Suprapubic skin (tissue), 4 donors: ENCODE data around the gene NUP85. TPM values are rescaled to one million over a fixed set of nuclear protein-coding genes. Genes with fewer than 3 reads are reported as not detected.
"Not testable (repeated sequence)": the region's sequence is repeated elsewhere in the genome, so short reads cannot be mapped to it uniquely, and the experiment has no call there.

Experiments used
- DNase-seq, 2 donors: peaks; one replicate each; pipeline ENCODE4 v3.0.0-alpha.2; 2019; ENCODE audit warnings: low spot score in 2 of 2
- H3K27ac ChIP-seq: fragments of 200-600 bp; sonication (generic); one replicate; pipeline ENCODE4 v1.5.1; 2019
- H3K27me3 ChIP-seq: fragments of 200-600 bp; sonication (generic); one replicate; pipeline ENCODE4 v1.5.1; 2019
- H3K36me3 ChIP-seq: fragments of 200-600 bp; sonication (generic); one replicate; pipeline ENCODE4 v1.5.1; 2019
- H3K4me1 ChIP-seq: fragments of 200-600 bp; sonication (generic); one replicate; pipeline ENCODE4 v1.5.1; 2019
- H3K4me3 ChIP-seq: fragments of 200-600 bp; sonication (generic); one replicate; pipeline ENCODE4 v1.5.1; 2019; ENCODE audit warnings: mild to moderate bottlenecking
- H3K9me3 ChIP-seq: fragments of 200-600 bp; sonication (generic); one replicate; pipeline ENCODE4 v1.5.1; 2019
- EP300 ChIP-seq: sonication (generic); formaldehyde crosslinking; IDR thresholded peaks from one replicate; pipeline ENCODE4 v1.6.1; 2017; ENCODE audit warnings: antibody characterized with exemption
- POLR2A ChIP-seq, 2 donors: fragments of 450-650 bp; IDR thresholded peaks; one replicate each; pipeline ENCODE4 v1.6.1; 2017; ENCODE audit warnings: antibody characterized with exemption in 2 of 2, mild to moderate bottlenecking in 2 of 2, moderate library complexity in 2 of 2
- POLR2AphosphoS5 ChIP-seq, 3 donors: sonication (generic); formaldehyde crosslinking; IDR thresholded peaks; one replicate each; pipeline ENCODE4 v1.6.1; 2017; ENCODE audit warnings: antibody characterized with exemption in 3 of 3
- WGBS: methylation state at CpG from one replicate; pipeline ENCODE4 v1.1.5; 2018; 5-methylcytosine and 5-hydroxymethylcytosine counted together
- total RNA-seq, 4 donors: library from RNA; depleted of rRNA; stranded (reverse); fragments of >200 nt; gene quantifications; one replicate each; pipeline ENCODE4 v1.1.0, GENCODE V29; 2016
- TF ChIP-seq, protein P1 (sequence below), 2 donors: fragments of 200-600 bp in 1 of 2; fragments of 450-650 bp in 1 of 2; sonication (generic) in 1 of 2; IDR thresholded peaks; one replicate each; pipeline ENCODE4 v1.5.1; 2016 to 2019; ENCODE audit warnings: antibody characterized with exemption in 2 of 2, mild to moderate bottlenecking in 1 of 2, moderate library complexity in 1 of 2

NUP85 gene, protein sequence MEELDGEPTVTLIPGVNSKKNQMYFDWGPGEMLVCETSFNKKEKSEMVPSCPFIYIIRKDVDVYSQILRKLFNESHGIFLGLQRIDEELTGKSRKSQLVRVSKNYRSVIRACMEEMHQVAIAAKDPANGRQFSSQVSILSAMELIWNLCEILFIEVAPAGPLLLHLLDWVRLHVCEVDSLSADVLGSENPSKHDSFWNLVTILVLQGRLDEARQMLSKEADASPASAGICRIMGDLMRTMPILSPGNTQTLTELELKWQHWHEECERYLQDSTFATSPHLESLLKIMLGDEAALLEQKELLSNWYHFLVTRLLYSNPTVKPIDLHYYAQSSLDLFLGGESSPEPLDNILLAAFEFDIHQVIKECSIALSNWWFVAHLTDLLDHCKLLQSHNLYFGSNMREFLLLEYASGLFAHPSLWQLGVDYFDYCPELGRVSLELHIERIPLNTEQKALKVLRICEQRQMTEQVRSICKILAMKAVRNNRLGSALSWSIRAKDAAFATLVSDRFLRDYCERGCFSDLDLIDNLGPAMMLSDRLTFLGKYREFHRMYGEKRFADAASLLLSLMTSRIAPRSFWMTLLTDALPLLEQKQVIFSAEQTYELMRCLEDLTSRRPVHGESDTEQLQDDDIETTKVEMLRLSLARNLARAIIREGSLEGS
- total RNA-seq, result 10 to 100 TPM; 27.3 to 71.7 (median 33.0) TPM

DNA sequence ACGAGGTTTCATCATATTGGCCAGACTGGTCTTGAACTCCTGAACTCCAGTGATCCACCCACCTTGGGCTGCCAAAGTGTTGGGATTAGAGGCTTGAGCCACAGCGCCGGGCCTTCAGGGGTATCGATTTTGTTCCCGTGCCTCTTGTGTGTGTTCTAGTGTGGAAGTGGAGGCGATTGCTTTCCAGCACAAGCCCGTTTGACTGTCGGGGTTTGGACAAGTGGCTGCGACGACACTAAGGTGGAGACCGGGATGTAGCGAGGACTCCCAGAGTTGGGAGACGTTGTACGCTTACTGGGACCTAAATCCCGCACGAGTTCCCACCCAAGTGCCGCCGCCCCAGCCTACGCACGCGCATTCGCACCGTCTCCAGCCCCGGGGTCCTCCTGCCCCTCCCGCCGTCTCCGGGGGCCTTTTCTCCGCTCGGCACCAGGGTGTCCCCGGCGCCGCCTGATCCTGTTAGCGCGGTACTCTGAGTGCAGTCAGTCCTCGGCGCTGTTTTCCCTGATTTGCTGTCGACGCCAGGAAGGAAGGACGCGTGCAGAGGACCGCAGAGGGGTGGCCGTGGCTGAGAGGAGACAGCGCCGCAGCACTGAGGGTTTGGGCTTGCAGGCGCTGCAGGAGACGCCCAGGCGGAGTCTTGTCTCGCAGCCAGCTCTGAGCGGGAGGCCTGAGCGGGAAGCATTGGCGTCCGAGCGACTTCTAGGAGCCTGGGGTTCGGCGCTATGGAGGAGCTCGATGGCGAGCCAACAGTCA is at the start of gene NUP85:
TSS of gene NUP85 (plus strand) at position 643 of the 756 bp plus-strand sequence. CDS start at position 726, 83 bp downstream.
- peaks cover 31% of the 10 kb centered on the region for H3K4me1 ChIP-seq
- peaks cover 10% of the 10 kb centered on the region for H3K36me3 ChIP-seq
- H3K27ac ChIP-seq, result peak within 1 kb of the TSS; percentile 96
- H3K4me3 ChIP-seq, result peak within 1 kb of the TSS; percentile 92
- H3K27me3 ChIP-seq, result no peaks in the 10 kb centered on the region
- H3K9me3 ChIP-seq, result no peaks in the 10 kb centered on the region
- peak; percentile 95 to 98 for DNase-seq
- WGBS, result 0% methylated on average over 28 of the region's 57 CpGs
- TF ChIP-seq, protein P1, sequence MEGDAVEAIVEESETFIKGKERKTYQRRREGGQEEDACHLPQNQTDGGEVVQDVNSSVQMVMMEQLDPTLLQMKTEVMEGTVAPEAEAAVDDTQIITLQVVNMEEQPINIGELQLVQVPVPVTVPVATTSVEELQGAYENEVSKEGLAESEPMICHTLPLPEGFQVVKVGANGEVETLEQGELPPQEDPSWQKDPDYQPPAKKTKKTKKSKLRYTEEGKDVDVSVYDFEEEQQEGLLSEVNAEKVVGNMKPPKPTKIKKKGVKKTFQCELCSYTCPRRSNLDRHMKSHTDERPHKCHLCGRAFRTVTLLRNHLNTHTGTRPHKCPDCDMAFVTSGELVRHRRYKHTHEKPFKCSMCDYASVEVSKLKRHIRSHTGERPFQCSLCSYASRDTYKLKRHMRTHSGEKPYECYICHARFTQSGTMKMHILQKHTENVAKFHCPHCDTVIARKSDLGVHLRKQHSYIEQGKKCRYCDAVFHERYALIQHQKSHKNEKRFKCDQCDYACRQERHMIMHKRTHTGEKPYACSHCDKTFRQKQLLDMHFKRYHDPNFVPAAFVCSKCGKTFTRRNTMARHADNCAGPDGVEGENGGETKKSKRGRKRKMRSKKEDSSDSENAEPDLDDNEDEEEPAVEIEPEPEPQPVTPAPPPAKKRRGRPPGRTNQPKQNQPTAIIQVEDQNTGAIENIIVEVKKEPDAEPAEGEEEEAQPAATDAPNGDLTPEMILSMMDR (IDR thresholded peaks at IDR 0.05), result no peak
- TF ChIP-seq EP300, result no peak
- peak in 2 of 3 donors; percentile 71 to 76 for TF ChIP-seq POLR2AphosphoS5 (IDR thresholded peaks at IDR 0.05)
- peak; percentile 55 to 62 for TF ChIP-seq POLR2A (IDR thresholded peaks at IDR 0.05)

DNA sequence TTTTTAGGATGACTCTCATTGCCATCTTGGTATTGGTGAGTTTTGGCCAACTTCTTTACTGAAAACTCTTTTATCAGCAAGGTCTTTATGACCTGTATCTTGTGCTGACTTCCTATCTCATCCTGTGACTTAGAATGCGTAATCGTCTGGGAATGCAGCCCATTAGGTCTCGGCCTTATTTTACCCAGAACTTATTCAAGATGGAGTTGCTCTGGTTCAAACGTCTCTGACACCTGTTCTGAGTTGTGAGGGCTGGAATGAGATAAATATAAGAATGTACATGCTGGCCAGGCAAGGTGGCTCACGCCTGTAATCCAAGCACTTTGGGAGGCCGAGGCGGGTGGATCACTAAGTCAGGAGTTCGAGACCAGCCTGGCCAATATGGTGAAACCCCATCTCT is 47.0 kb upstream of the NUP85 start:
- peaks cover 13% of the 10 kb centered on the region for H3K4me1 ChIP-seq
- DNase-seq, result peak in 1 of 2 donors; percentile 7
- not testable (repeated sequence) for H3K27me3 ChIP-seq, H3K4me3 ChIP-seq, H3K36me3 ChIP-seq, H3K27ac ChIP-seq, H3K9me3 ChIP-seq
- WGBS, result 93% methylated on average over 8 of the region's 8 CpGs

DNA sequence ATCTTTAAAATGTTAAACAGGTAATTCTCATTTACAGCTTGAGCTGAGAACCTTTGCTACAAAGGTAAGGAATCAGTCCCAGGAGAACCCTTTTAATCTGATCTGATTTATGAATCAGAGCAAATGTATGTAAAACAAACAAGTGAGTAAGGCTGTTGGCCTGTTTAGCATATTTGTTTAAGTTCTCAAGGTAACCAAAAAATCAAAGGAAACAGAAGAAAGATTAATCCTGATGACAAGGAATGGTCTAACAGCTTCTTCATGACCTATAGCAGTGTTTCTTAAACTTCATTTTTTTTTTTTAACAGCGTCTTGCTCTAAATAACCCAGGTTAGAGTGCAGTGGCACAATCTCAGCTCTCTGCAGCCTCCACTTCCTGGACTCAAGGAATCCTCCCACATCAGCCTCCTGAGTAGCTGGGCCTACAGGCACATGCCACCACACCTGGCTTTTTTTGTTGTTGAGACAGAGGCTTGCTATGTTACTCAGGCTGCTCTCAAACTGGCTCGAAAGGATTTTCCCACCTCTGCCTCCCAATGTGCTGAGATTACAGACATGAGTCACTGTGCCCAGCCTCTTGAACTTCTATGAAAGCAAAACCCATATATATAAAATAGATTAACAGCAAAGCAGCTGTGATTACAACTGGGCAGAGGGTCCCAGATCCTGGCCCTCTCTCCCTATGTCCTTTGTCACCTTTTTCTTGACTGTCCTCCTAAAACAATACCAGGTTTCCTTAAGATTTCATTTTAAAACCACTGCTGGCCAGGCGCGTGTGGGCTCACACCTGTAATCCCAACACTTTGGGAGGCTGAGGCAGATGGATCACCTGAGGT is 46.1 kb upstream of the NUP85 start:
- H3K27me3 ChIP-seq, result no peaks in the 10 kb centered on the region
- peaks cover 7% of the 10 kb centered on the region for H3K36me3 ChIP-seq
- TF ChIP-seq, protein P1 (IDR thresholded peaks at IDR 0.05), result no peak
- no peak for TF ChIP-seq POLR2AphosphoS5 (IDR thresholded peaks at IDR 0.05)
- TF ChIP-seq EP300, result no peak
- no peak for TF ChIP-seq POLR2A (IDR thresholded peaks at IDR 0.05)
- H3K4me3 ChIP-seq, result no peak overlapping the region
- H3K9me3 ChIP-seq, result no peaks in the 10 kb centered on the region
- no peak overlapping the region for H3K27ac ChIP-seq
- peaks cover 9% of the 10 kb centered on the region for H3K4me1 ChIP-seq
- WGBS, result 89% methylated on average over 4 of the region's 4 CpGs
- DNase-seq, result peak; percentile 16 to 24

DNA sequence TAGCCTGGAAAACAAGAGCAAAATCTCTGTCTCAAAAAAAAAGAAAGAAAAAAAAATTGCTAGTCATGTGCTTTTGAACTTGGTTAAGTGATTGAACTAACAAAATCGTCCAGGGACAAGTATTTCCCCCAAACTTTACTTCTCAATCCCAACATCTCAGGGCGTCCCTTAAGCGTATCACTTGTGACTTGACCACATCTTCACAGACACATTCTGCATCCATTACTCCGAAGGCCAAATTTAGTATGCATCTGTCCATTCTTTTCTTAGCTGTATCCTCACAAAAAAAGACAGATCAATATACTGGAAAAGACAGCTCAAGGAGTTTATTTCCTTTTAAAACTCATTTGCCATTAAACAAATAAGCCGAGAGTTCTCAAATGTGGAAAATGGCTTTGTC is 45.3 kb upstream of the NUP85 start:
- no peak overlapping the region for H3K4me3 ChIP-seq
- DNase-seq, result no peak
- no peak overlapping the region for H3K27ac ChIP-seq
- WGBS, result 94% methylated on average over 5 of the region's 5 CpGs
- no peaks in the 10 kb centered on the region for H3K27me3 ChIP-seq
- H3K4me1 ChIP-seq, result peaks cover 1% of the 10 kb centered on the region
- TF ChIP-seq EP300, result no peak
- TF ChIP-seq, protein P1 (IDR thresholded peaks at IDR 0.05), result no peak
- no peak for TF ChIP-seq POLR2AphosphoS5 (IDR thresholded peaks at IDR 0.05)
- TF ChIP-seq POLR2A (IDR thresholded peaks at IDR 0.05), result no peak
- no peaks in the 10 kb centered on the region for H3K9me3 ChIP-seq
- H3K36me3 ChIP-seq, result peaks cover 15% of the 10 kb centered on the region

DNA sequence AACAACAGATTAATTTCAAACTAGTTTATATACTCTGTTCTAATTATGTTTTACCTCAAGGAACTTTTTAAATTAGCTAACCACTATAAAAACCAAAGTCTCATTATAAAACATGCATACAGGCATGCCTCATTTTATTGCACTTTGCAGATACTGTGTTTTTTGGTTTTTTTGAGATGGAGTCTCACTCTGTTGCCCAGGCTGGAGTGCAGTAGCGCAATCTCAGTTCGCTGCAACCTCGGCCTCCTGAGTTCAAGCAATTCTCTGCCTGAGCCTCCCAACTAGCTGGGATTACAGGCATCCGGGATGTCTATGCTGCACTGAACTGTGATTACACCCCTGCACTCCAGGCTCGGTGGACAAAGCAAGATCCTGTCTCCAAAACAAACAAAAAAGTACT is 42.4 kb upstream of the NUP85 start:
- Histone ChIP-seq H3K4me1 (no peaks in the 10 kb centered on the region), H3K9me3 (no peaks in the 10 kb centered on the region), H3K27me3 (no peaks in the 10 kb centered on the region), H3K4me3 (no peak overlapping the region), H3K36me3 (peaks cover 38% of the 10 kb centered on the region), H3K27ac (no peak overlapping the region)
- TF ChIP-seq EP300, result no peak
- no peak for TF ChIP-seq POLR2AphosphoS5 (IDR thresholded peaks at IDR 0.05)
- TF ChIP-seq, protein P1 (IDR thresholded peaks at IDR 0.05), result no peak
- no peak for TF ChIP-seq POLR2A (IDR thresholded peaks at IDR 0.05)
- 94% methylated on average over 5 of the region's 5 CpGs for WGBS
- DNase-seq, result peak in 1 of 2 donors; percentile 15

DNA sequence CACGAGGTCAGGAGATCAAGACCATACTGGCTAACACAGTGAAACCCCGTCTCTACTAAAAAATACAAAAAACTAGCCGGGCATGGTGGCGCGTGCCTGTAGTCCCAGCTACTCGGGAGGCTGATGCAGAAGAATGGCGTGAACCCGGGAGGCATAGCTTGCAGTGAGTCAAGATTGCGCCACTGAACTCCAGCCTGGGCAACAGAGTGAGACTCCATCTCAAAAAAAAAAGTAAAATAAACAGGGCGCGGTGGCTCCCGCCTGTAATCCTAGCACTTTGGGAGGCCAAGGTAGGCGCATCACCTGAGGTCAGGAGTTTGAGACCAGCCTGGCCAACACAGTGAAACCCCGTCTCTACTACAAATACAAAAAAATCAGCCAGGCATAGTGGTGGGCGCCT is 40.9 kb upstream of the NUP85 start:
- H3K36me3 ChIP-seq, result peaks cover 47% of the 10 kb centered on the region
- not testable (repeated sequence) for H3K4me1 ChIP-seq

More for the DNA sequence above, 40.9 kb upstream of the NUP85 start:
- not testable (repeated sequence) for H3K9me3 ChIP-seq, H3K27me3 ChIP-seq, H3K27ac ChIP-seq, H3K4me3 ChIP-seq
- peak in 1 of 2 donors; percentile 35 for DNase-seq
- WGBS, result 97% methylated on average over 15 of the region's 15 CpGs
